HG02981 (cell line): ENCODE measurements around the gene TLK1.

ENCODE experiments used
- ATAC-seq: cut with Tn5 transposase; IDR thresholded peaks from one replicate; pipeline ENCODE4 v1.9.1; 2021; ENCODE audit warnings: mild to moderate bottlenecking, moderate library complexity; ENCODE audit not compliant: unreplicated experiment

TLK1 gene

DNA sequence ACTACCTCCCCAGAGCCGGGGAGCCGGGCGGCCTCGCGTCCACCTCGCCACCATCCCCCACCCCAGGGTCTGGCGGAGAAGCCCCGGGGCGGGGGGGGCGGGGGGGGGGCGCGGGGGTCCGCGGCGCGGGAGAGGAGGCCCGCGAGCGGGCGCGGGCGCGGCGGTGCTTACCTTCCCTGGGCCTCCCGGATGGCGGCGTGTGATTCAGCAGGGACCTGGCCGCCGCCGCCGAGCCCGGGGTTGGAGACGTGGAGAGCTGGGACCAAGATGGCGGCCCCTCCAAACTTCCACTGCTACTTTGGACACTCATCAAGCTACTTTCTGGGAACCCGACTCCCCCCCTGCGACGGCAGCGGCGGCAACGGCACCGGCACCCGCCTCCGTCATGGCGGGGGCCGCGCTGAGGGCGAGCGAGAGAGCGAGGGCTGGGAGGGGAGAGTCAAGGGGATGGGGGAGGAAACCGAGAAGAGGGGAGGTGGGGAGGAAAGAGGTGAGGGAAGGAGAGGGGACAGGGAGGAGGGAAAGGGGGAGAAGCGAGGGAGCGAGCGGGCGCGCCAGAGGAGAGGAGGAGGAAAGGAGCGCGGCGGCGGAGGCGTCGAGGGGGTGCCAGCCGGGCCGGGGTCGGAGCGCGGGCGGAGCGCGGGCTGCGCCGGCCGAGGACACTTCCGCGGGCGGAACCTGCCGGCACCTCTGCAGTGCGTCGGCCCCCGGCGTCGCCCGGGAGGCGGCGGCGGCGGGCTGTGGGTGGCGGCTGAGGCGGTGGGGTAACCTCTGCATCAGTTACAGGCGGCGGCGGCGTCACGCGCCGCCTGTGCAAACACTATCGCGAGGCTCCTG is at the start of gene TLK1:
Gene TLK1 (minus strand): TSS at position 775 of the 837 bp plus-strand sequence. CDS start 465 bp downstream, at position 310.
- peak; percentile 42 for ATAC-seq

DNA sequence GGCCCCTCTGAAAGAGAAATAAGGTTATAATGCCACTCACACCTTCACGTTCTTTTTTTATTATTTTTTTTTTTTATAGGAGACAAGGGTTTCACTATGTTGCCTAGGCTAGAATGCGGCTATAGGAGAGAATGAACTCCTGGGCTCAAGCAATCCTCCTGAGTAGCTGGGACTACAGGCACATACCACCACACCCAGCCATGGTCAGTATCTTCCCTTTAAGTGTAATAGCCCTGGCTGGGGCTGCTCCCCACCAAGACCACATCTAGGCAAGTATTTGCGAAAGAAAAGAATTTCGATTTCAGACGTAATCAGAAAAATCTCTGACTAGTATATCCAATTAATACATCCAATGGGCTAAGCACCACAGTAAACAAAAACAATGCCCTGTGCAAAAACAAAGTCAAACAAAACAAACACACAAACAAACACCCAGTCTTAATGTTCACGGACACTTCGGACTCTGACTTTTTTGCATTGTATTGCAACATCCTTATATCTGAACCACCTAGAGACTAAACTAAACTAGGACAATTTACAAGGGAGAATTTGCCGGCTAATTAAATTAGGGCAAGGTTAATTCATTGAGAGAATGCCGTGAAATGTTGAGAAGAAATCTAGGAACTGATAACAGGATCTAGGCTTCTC is 49.6 kb upstream of the TLK1 start:
- no peak for ATAC-seq

DNA sequence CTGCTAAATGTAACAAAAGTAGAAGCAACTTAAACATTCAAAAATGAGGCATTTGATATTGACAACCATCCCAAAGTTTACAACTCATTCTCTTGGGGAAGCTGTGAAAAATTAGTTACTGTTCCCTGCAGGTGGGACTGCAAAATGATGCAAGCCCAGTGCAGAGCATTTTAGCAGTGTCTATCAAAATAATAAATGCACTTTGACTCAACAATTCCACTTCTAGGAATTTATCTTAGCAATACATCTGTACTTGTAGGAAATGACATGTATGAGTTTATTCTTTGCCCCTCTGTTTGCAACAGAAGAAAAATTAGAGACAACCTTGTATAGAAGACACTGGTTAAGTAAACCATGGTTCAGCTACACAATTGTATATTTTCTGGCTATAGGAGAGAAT is 48.0 kb upstream of the TLK1 start:
- ATAC-seq = no peak

DNA sequence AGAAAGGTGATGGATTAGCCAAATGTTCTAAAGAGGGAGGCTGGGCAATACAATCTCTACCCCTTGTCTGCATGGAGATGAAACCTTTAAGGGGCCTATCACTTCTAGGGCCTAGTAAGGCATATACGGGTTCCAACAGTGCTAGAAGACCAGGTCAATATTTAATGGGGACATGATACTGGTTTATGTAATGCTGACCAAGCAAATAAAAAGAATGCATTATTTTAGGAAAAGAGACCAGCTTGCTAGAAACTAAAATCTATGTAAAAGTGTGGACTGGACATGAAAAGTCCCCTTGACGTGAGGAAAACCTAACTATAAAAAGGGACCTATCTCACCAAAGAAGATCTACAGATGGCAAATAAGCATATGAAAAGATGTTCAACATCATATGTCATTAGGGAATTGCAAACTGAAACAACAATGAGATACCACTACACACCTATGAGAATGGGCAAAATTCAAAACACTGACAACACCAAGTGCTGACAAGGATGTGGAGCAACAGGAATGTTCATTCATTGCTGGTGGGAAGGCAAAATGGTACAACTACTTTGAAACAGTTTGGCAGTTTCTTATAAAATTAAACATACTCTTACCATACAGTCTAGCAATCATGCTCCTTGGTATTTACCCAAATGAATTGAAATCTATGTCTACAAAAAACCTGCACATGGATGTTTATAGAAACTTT is 45.9 kb upstream of the TLK1 start:
- no peak for ATAC-seq

- ATAC-seq = no peak
These were observed 44.9 kb upstream of the TLK1 start for GRCh38 chr2:171205551-171205950.

DNA sequence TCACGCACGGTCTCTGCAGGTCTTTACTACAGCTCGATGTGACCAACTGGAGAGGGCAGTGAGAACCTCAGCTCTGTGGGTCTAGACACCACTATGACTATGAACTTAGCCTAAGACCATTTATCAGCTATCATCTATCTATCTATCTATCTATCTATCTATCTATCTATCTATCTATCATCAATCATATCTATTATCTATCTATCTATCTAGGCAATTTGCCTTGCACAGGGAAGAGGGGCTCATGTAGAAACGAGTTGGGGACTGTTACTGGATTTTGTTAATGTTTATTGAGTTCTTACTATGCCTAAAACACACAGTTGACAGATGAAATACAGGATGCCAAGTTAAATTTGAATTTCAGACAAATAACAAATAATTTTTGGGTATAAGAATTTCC is 41.1 kb upstream of the TLK1 start:
- no peak for ATAC-seq

DNA sequence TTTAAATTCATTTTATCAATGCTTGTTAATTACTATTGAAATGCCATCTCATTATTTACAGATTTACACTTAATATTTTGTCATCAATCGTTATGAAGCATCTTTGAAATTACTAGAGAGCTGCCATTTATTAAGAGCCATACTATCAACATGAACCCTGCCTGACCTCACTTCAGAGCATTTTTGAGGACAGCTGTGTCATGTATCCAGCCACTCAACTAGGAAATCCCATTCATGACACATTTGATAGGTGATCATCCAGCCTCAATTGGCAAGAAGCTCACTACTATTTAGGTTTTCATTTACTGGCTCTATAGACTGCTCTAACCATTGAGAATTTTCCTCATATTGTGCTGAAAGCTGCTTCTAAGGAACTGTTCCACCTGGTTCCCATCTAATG is 40.6 kb upstream of the TLK1 start:
- no peak for ATAC-seq

- no peak for ATAC-seq
These were observed 39.8 kb upstream of the TLK1 start for GRCh38 chr2:171200469-171200868.

- ATAC-seq = no peak
These were observed 30.3 kb upstream of the TLK1 start for GRCh38 chr2:171191021-171191420.

GRCh38 chr2:171187819-171188218 is 27.1 kb upstream of the TLK1 start:
- no peak for ATAC-seq

DNA sequence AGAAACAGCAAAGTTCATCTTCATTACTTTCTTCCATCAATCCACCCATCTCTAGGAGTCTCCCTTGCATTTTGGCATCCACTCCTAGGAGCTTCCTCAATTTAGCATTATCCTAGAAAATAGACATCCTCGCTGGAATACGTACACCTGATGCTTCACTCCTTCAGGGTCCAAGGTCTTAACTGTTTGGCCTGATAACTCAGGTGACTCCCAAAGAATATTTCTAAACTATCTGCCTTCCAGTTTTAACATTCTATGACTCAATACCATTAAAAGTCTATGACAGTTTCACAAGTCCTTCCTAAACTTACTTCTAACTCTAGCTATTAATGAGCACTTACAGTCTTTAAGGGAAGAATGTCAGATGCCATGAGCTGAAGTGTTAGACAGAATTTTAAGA is 26.5 kb upstream of the TLK1 start:
- ATAC-seq = no peak

- no peak for ATAC-seq
These were observed 25.2 kb upstream of the TLK1 start for GRCh38 chr2:171185941-171186340.

GRCh38 chr2:171185165-171185818 is 24.6 kb upstream of the TLK1 start:
- ATAC-seq = no peak

GRCh38 chr2:171181064-171182049 is 20.7 kb upstream of the TLK1 start:
- ATAC-seq = no peak

- no peak for ATAC-seq
These were observed 19.7 kb upstream of the TLK1 start for GRCh38 chr2:171180229-171180930.

- no peak for ATAC-seq
These were observed 18.3 kb upstream of the TLK1 start for GRCh38 chr2:171178993-171179392.

DNA sequence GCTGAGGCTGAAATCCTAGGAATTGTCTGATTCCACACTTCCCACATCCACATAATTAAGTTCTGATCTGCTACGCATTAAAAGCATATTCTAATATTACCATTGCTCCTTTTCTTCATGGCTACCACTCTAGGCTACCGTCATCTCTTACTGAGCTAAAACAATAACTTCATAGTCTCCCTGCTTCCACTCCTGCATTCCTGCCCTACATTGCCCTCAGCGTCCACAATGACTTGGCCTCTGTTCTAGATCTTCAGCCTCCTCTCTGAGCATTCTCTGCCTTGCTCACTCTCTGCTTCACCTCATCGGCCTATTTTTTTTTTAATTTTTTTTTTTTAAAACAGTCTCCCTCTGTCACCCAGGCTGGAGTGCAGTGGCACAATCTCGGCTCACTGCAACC is 15.8 kb upstream of the TLK1 start:
- no peak for ATAC-seq

GRCh38 chr2:171174075-171174474 is 13.4 kb upstream of the TLK1 start:
- no peak for ATAC-seq

GRCh38 chr2:171173087-171173486 is 12.4 kb upstream of the TLK1 start:
- ATAC-seq = no peak

DNA sequence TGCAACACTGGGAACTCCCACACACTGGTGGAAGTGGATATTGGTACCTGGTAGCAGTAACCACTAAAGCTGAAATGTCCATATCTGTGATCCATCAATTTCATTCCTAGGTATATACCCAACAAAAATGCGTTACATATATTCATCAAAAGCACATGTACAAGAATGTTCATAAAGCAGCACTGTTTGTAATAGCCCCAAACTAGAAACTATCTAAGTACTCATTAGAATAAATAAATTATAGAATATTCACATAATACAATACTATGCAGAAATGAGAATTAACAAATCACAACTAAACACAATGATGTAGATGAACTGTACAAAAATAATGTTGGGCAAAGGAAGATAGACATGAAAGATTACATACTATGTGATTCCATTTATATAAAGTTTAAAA is 11.1 kb upstream of the TLK1 start:
- no peak for ATAC-seq
